ENCODE data around the gene SEMA3F.

DNA sequence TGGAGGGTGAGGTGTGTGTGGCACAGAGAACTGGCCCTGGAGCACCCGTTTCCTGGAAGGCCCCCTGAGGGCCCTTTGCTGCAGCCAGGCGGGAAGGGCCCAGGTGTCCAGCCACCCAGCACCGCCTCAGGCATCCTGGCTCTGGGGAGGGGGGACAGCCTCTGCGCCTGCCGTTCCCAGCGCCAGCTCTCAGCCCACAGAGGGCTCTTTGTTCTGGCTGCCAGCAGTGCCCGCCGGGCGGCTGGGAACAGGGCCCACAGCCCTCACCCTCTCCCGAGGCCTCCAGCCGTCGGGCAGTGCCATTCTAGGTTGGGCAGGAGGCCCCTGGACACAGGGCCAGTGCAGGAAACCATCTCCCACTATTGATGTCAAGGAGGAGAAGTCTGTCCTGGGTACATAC, 58.2 kb downstream of the SEMA3F start:
- no peak for TF ChIP-seq POLR2A (IDR thresholded peaks at IDR 0.05)
- TF ChIP-seq, protein P1, sequence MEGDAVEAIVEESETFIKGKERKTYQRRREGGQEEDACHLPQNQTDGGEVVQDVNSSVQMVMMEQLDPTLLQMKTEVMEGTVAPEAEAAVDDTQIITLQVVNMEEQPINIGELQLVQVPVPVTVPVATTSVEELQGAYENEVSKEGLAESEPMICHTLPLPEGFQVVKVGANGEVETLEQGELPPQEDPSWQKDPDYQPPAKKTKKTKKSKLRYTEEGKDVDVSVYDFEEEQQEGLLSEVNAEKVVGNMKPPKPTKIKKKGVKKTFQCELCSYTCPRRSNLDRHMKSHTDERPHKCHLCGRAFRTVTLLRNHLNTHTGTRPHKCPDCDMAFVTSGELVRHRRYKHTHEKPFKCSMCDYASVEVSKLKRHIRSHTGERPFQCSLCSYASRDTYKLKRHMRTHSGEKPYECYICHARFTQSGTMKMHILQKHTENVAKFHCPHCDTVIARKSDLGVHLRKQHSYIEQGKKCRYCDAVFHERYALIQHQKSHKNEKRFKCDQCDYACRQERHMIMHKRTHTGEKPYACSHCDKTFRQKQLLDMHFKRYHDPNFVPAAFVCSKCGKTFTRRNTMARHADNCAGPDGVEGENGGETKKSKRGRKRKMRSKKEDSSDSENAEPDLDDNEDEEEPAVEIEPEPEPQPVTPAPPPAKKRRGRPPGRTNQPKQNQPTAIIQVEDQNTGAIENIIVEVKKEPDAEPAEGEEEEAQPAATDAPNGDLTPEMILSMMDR (IDR thresholded peaks at IDR 0.05) = no peak

All from thyroid gland (tissue), 4 donors.